ENCODE measurements around the gene OAT. TPM values are rescaled to one million over a fixed set of nuclear protein-coding genes. Genes with fewer than 3 reads are reported as not detected.
"Not testable (repeated sequence)": the region's sequence is repeated elsewhere in the genome, so short reads cannot be mapped to it uniquely, and the experiment has no call there.

Gene OAT
- total RNA-seq, 2 donors from 2014 or later = 29.5 to 34.3 TPM

- ATAC-seq (replicated peaks in 1 of 2) (no peak), DNase-seq (no peak)
- Mint-ChIP-seq H3K27ac (no peak overlapping the region), H3K36me3 (ENCODE audit: insufficient read depth in 2 of 2) (no peaks in the 10 kb centered on the region), H3K4me1 (ENCODE audit: low read depth) (peaks cover 4% of the 10 kb centered on the region), H3K4me3 (no peak overlapping the region), H3K27me3 (ENCODE audit: low read depth) (peaks cover 19% of the 10 kb centered on the region), H3K9me3 (no peaks in the 10 kb centered on the region)
These were observed 43.0 kb downstream of the OAT start for GRCh38 chr10:124375691-124376090.

- H3K27me3 Mint-ChIP-seq (ENCODE audit: low read depth) = peaks cover 15% of the 10 kb centered on the region
- H3K36me3 Mint-ChIP-seq (ENCODE audit: insufficient read depth in 2 of 2) = no peaks in the 10 kb centered on the region
- H3K4me3 Mint-ChIP-seq = no peak overlapping the region
- no peak for DNase-seq
- no peak for ATAC-seq (replicated peaks in 1 of 2)
- H3K4me1 Mint-ChIP-seq (ENCODE audit: low read depth) = no peaks in the 10 kb centered on the region
- H3K27ac Mint-ChIP-seq = no peak overlapping the region
- H3K9me3 Mint-ChIP-seq = no peaks in the 10 kb centered on the region
These were observed 43.4 kb downstream of the OAT start for GRCh38 chr10:124375353-124375614.

DNA sequence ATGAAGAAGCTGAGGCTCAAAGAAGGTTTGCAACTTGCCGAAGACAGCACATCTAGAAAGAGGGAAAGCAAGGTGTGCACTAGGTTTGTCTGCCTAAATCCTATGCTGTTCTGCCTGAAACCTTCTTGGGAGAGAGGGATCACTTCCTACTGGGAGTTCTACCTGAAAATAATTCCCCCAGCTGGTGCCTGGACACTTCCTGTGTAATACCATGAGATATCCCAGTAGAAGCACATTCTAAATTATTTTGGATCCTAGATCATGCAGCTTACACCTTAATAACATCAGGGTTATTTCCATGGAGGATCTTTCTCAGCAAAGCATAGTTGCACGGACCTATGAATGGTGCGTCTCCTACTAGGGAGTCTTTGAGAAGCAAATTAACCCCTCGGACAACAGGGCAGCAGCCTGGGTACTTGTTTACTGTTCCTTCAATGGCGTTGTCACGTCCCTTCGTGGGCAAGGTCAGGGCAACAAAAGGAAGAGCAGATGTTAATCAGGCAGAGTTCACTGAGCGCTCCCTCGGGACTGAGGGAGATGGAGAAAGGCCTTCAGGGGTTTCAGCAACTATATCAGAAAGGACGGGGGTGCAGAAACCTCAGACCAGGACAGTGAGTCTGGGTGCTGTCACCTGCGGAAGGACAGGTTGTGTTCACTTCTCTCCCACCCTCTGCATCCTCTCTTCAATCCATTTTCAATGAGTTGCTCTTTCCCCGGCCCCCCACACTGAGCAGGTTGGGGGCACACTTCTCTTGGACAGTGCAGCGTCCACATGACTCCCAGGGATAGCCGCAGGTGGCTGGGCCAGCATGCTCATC, 44.0 kb downstream of the OAT start:
- Mint-ChIP-seq H3K27me3 (ENCODE audit: low read depth) (peaks cover 10% of the 10 kb centered on the region), H3K36me3 (ENCODE audit: insufficient read depth in 2 of 2) (no peaks in the 10 kb centered on the region), H3K27ac (no peak overlapping the region), H3K4me3 (no peak overlapping the region), H3K9me3 (no peaks in the 10 kb centered on the region), H3K4me1 (ENCODE audit: low read depth) (no peaks in the 10 kb centered on the region)
- DNase-seq (no peak), ATAC-seq (replicated peaks in 1 of 2) (no peak)

DNA sequence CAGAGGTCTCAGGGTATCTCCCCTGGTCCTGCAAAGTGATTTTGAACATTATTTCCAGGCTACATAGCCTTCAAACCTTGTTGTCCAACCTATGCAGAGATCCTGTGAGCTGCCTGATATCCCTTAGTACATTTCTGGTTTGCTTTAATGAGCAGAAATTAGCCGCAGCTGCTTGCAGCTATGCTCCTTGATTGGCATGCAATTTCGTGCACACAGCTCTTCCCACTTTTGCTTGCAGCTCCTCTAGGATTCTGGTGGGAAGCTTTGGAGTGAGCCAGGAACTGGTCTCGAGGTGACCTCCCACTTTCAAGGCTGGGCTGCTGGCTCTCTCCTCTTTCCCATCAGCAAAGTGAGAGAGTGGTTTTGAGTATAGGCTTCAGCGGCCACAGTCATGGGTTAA, 45.8 kb downstream of the OAT start:
- DNase-seq = no peak
- Mint-ChIP-seq H3K27ac (no peak overlapping the region), H3K4me3 (no peak overlapping the region), H3K4me1 (ENCODE audit: low read depth) (no peaks in the 10 kb centered on the region), H3K27me3 (ENCODE audit: low read depth) (no peaks in the 10 kb centered on the region), H3K9me3 (no peaks in the 10 kb centered on the region), H3K36me3 (ENCODE audit: insufficient read depth in 2 of 2) (no peaks in the 10 kb centered on the region)
- ATAC-seq (replicated peaks in 1 of 2) = no peak

- no peaks in the 10 kb centered on the region for H3K4me1 Mint-ChIP-seq (ENCODE audit: low read depth)
- no peak overlapping the region for H3K27ac Mint-ChIP-seq
- H3K4me3 Mint-ChIP-seq = no peak overlapping the region
- DNase-seq (no peak), ATAC-seq (replicated peaks in 1 of 2) (no peak)
- no peaks in the 10 kb centered on the region for H3K36me3 Mint-ChIP-seq (ENCODE audit: insufficient read depth in 2 of 2)
- no peaks in the 10 kb centered on the region for H3K9me3 Mint-ChIP-seq
- no peaks in the 10 kb centered on the region for H3K27me3 Mint-ChIP-seq (ENCODE audit: low read depth)
These were observed 48.3 kb downstream of the OAT start for GRCh38 chr10:124370426-124370825.

- H3K27me3 Mint-ChIP-seq (ENCODE audit: low read depth) = no peaks in the 10 kb centered on the region
- H3K4me3 Mint-ChIP-seq = no peak overlapping the region
- H3K36me3 Mint-ChIP-seq (ENCODE audit: insufficient read depth in 2 of 2) = no peaks in the 10 kb centered on the region
- no peaks in the 10 kb centered on the region for H3K9me3 Mint-ChIP-seq
- no peaks in the 10 kb centered on the region for H3K4me1 Mint-ChIP-seq (ENCODE audit: low read depth)
- no peak overlapping the region for H3K27ac Mint-ChIP-seq
- DNase-seq = no peak
- no peak for ATAC-seq (replicated peaks in 1 of 2)
These were observed 48.7 kb downstream of the OAT start for GRCh38 chr10:124369986-124370385.

GRCh38 chr10:124369533-124369932, 49.2 kb downstream of the OAT start:
- not testable (repeated sequence) for H3K9me3 Mint-ChIP-seq; H3K4me3 Mint-ChIP-seq; DNase-seq; H3K27ac Mint-ChIP-seq; ATAC-seq (replicated peaks in 1 of 2); H3K36me3 Mint-ChIP-seq (ENCODE audit: insufficient read depth in 2 of 2); H3K27me3 Mint-ChIP-seq (ENCODE audit: low read depth); H3K4me1 Mint-ChIP-seq (ENCODE audit: low read depth)

DNA sequence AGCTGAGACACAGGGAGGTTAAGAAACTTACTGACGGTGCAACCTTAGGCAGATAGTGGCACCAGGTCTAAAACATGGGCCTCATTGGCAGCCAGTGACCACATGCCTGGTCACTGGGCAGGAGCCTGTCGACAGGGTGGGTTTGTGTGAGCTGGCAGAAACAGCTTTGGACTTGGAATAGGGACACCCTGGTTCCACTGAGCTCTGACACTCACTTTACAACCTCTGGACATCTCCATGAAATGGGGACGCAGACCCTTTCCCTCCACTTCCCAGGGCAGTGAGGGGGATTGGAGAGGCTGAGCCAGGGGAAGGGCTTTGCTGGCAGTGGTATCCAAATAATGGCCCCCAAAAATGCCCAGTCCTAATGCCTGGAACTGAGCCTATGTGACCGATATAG, 49.7 kb downstream of the OAT start:
- ATAC-seq (replicated peaks in 1 of 2) (no peak), DNase-seq (no peak)
- H3K9me3 Mint-ChIP-seq = no peaks in the 10 kb centered on the region
- H3K36me3 Mint-ChIP-seq (ENCODE audit: insufficient read depth in 2 of 2) = no peaks in the 10 kb centered on the region
- no peak overlapping the region for H3K27ac Mint-ChIP-seq
- no peak overlapping the region for H3K4me3 Mint-ChIP-seq
- H3K4me1 Mint-ChIP-seq (ENCODE audit: low read depth) = no peaks in the 10 kb centered on the region
- no peaks in the 10 kb centered on the region for H3K27me3 Mint-ChIP-seq (ENCODE audit: low read depth)

GRCh38 chr10:124367936-124368335, 50.8 kb downstream of the OAT start:
- H3K4me3 Mint-ChIP-seq = no peak overlapping the region
- no peaks in the 10 kb centered on the region for H3K27me3 Mint-ChIP-seq (ENCODE audit: low read depth)
- H3K4me1 Mint-ChIP-seq (ENCODE audit: low read depth) = no peaks in the 10 kb centered on the region
- no peak overlapping the region for H3K27ac Mint-ChIP-seq
- no peaks in the 10 kb centered on the region for H3K9me3 Mint-ChIP-seq
- ATAC-seq (replicated peaks in 1 of 2) (no peak), DNase-seq (no peak)
- no peaks in the 10 kb centered on the region for H3K36me3 Mint-ChIP-seq (ENCODE audit: insufficient read depth in 2 of 2)

GRCh38 chr10:124367414-124367813, 51.3 kb downstream of the OAT start:
- ATAC-seq (replicated peaks in 1 of 2) (no peak), DNase-seq (no peak)
- Mint-ChIP-seq H3K36me3 (ENCODE audit: insufficient read depth in 2 of 2) (no peaks in the 10 kb centered on the region), H3K27ac (no peak overlapping the region), H3K27me3 (ENCODE audit: low read depth) (no peaks in the 10 kb centered on the region), H3K9me3 (no peaks in the 10 kb centered on the region), H3K4me3 (no peak overlapping the region), H3K4me1 (ENCODE audit: low read depth) (no peaks in the 10 kb centered on the region)

DNA sequence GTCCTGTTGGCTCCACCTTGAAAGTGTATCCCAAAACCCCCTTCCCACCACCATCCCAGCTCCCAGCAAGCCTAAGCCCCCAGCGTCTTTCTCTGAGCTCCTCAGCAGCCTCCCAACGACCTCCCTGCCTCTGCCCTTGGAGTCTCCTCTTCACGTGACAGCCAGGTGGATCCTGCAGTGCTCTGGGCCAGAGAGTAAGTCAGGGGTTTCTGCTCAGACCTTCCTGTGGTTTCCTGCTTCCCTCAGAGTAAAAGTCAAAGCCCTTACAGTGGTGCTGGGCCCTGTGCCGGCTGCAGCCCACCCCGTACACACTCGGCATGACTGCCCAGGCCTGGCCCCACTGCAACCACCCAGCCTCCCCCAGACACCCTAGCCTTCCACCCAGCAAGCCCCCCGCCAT, 51.9 kb downstream of the OAT start:
- no peaks in the 10 kb centered on the region for H3K36me3 Mint-ChIP-seq (ENCODE audit: insufficient read depth in 2 of 2)
- H3K4me3 Mint-ChIP-seq = no peak overlapping the region
- ATAC-seq (replicated peaks in 1 of 2) = no peak
- no peak overlapping the region for H3K27ac Mint-ChIP-seq
- no peak for DNase-seq
- no peaks in the 10 kb centered on the region for H3K9me3 Mint-ChIP-seq
- H3K27me3 Mint-ChIP-seq (ENCODE audit: low read depth) = no peaks in the 10 kb centered on the region
- no peaks in the 10 kb centered on the region for H3K4me1 Mint-ChIP-seq (ENCODE audit: low read depth)

- ATAC-seq (replicated peaks in 1 of 2) (no peak), DNase-seq (no peak)
- Mint-ChIP-seq H3K4me3 (no peak overlapping the region), H3K4me1 (ENCODE audit: low read depth) (no peaks in the 10 kb centered on the region), H3K27me3 (ENCODE audit: low read depth) (no peaks in the 10 kb centered on the region), H3K9me3 (no peaks in the 10 kb centered on the region), H3K36me3 (ENCODE audit: insufficient read depth in 2 of 2) (no peaks in the 10 kb centered on the region), H3K27ac (no peak overlapping the region)
These were observed 52.4 kb downstream of the OAT start for GRCh38 chr10:124366343-124366742.

- no peaks in the 10 kb centered on the region for H3K36me3 Mint-ChIP-seq (ENCODE audit: insufficient read depth in 2 of 2)
- no peaks in the 10 kb centered on the region for H3K4me1 Mint-ChIP-seq (ENCODE audit: low read depth)
- no peak overlapping the region for H3K27ac Mint-ChIP-seq
- no peak overlapping the region for H3K4me3 Mint-ChIP-seq
- no peak for ATAC-seq (replicated peaks in 1 of 2)
- DNase-seq = no peak
- peaks cover 2 to 4% of the 10 kb centered on the region in 2 donors for H3K9me3 Mint-ChIP-seq
- no peaks in the 10 kb centered on the region for H3K27me3 Mint-ChIP-seq (ENCODE audit: low read depth)
These were observed 54.0 kb downstream of the OAT start for GRCh38 chr10:124364674-124365073.

GRCh38 chr10:124362568-124362967, 56.2 kb downstream of the OAT start:
- H3K4me3 Mint-ChIP-seq = no peak overlapping the region
- H3K27me3 Mint-ChIP-seq (ENCODE audit: low read depth) = no peaks in the 10 kb centered on the region
- H3K27ac Mint-ChIP-seq = no peak overlapping the region
- DNase-seq (no peak), ATAC-seq (replicated peaks in 1 of 2) (no peak)
- peaks cover 4 to 7% of the 10 kb centered on the region in 2 donors for H3K9me3 Mint-ChIP-seq
- H3K4me1 Mint-ChIP-seq (ENCODE audit: low read depth) = no peaks in the 10 kb centered on the region
- peaks cover 0 to 2% of the 10 kb centered on the region in 2 donors for H3K36me3 Mint-ChIP-seq (ENCODE audit: insufficient read depth in 2 of 2)
